Tibial artery (tissue), 4 donors: ENCODE data around the gene COL8A1.

Experiments
- DNase-seq, 2 donors: peaks; one replicate each; pipeline ENCODE4 v3.0.0-alpha.2; 2019
- H3K27ac ChIP-seq, 2 donors: fragments of 200-600 bp; sonication (generic) in 1 of 2; 1 replicate in 1 of 2; 2 replicates in 1 of 2; pipeline ENCODE4 v1.5.1; 2018 to 2019; ENCODE audit warnings: mild to moderate bottlenecking in 1 of 2
- H3K27me3 ChIP-seq, 2 donors: fragments of 200-600 bp; sonication (generic) in 1 of 2; one replicate each; pipeline versions ENCODE4 v1.5.1 to v1.6.0; 2016 to 2019
- H3K36me3 ChIP-seq, 3 donors: fragments of 200-600 bp; sonication (generic) in 2 of 3; one replicate each; pipeline ENCODE4 v1.5.1; 2016 to 2019; ENCODE audit warnings: mild to moderate bottlenecking in 2 of 3
- H3K4me1 ChIP-seq, 4 donors: fragments of 200-600 bp; sonication (generic) in 2 of 4; 1 replicate in 3 of 4; 2 replicates in 1 of 4; pipeline ENCODE4 v1.5.1; 2016 to 2019
- H3K4me3 ChIP-seq, 2 donors: fragments of 200-600 bp; sonication (generic) in 1 of 2; 1 replicate in 1 of 2; 2 replicates in 1 of 2; pipeline ENCODE4 v1.5.1; 2018 to 2019; ENCODE audit warnings: mild to moderate bottlenecking in 2 of 2
- H3K9me3 ChIP-seq, 3 donors: fragments of 200-600 bp; sonication (generic) in 1 of 3; one replicate each; pipeline ENCODE4 v1.5.1; 2016 to 2019
- intact Hi-C: fragments of 100-400 bp; cut with DNase I; formaldehyde crosslinking; loops from one replicate; pipeline ENCODE4 v1.15.0; 2023; ENCODE audit warnings: low total_unique reads
- TF ChIP-seq, protein P1 (sequence below), 2 experiments: fragments of 200-600 bp in 1 of 2; fragments of 450-650 bp in 1 of 2; IDR thresholded peaks; one replicate each; pipeline ENCODE4 v1.5.1; 2017 to 2019; ENCODE audit warnings: antibody characterized with exemption in 2 of 2, mild to moderate bottlenecking in 1 of 2, moderate library complexity in 1 of 2

COL8A1 gene

GRCh38 chr3:99651531-99651930 lies 13.1 kb downstream of the COL8A1 start:
- DNase-seq = peak; percentile 58 to 78

GRCh38 chr3:99656624-99657023 lies 18.2 kb downstream of the COL8A1 start:
- intact Hi-C loops = no loop called here
- no peaks in the 10 kb centered on the region for H3K36me3 ChIP-seq
- H3K4me1 ChIP-seq = peaks cover 0 to 98% (median 48%) of the 10 kb centered on the region in 4 donors
- no peaks in the 10 kb centered on the region for H3K27me3 ChIP-seq
- TF ChIP-seq, protein P1, sequence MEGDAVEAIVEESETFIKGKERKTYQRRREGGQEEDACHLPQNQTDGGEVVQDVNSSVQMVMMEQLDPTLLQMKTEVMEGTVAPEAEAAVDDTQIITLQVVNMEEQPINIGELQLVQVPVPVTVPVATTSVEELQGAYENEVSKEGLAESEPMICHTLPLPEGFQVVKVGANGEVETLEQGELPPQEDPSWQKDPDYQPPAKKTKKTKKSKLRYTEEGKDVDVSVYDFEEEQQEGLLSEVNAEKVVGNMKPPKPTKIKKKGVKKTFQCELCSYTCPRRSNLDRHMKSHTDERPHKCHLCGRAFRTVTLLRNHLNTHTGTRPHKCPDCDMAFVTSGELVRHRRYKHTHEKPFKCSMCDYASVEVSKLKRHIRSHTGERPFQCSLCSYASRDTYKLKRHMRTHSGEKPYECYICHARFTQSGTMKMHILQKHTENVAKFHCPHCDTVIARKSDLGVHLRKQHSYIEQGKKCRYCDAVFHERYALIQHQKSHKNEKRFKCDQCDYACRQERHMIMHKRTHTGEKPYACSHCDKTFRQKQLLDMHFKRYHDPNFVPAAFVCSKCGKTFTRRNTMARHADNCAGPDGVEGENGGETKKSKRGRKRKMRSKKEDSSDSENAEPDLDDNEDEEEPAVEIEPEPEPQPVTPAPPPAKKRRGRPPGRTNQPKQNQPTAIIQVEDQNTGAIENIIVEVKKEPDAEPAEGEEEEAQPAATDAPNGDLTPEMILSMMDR (IDR thresholded peaks at IDR 0.05) = no peak
- no peaks in the 10 kb centered on the region for H3K9me3 ChIP-seq
- DNase-seq = no peak
- peak overlapping the region; percentile 92 to 95 for H3K27ac ChIP-seq
- no peak overlapping the region for H3K4me3 ChIP-seq

More at GRCh38 chr3:99651531-99651930, 13.1 kb downstream of the COL8A1 start:
- intact Hi-C loops = no loop called here
- Histone ChIP-seq H3K9me3 (no peaks in the 10 kb centered on the region), H3K4me1 (peaks cover 0 to 100% (median 48%) of the 10 kb centered on the region in 4 donors), H3K4me3 (peak overlapping the region in 1 of 2 donors; percentile 0), H3K36me3 (no peaks in the 10 kb centered on the region), H3K27ac (peak overlapping the region; percentile 92 to 95), H3K27me3 (no peaks in the 10 kb centered on the region)
- TF ChIP-seq, protein P1 (IDR thresholded peaks at IDR 0.05) = no peak

DNA sequence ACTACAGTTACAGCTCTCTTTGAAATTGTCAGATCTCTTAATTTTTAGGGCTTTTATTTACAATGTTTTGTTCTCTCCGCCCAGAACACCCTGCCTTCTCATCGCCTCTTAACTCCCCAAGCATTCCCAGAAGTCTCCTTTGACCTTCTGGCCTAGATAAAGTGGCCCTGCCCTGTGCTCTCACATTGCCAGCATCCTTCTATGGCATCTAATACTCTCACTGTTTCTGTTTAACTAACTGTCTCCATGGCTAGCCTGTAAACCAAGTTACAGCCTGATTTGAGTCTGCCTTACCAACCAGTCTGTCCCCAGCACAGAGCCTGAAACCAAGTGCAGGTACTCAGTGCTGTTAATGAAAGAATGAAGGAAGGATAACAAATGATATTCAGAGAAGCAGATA lies 19.9 kb downstream of the COL8A1 start:
- H3K27ac ChIP-seq = peak overlapping the region; percentile 92 to 95
- H3K27me3 ChIP-seq = no peaks in the 10 kb centered on the region
- H3K9me3 ChIP-seq = no peaks in the 10 kb centered on the region
- H3K4me3 ChIP-seq = no peak overlapping the region
- DNase-seq = no peak
- intact Hi-C loops = no loop called here
- TF ChIP-seq, protein P1 (IDR thresholded peaks at IDR 0.05) = no peak
- no peaks in the 10 kb centered on the region for H3K36me3 ChIP-seq
- H3K4me1 ChIP-seq = peaks cover 0 to 98% (median 43%) of the 10 kb centered on the region in 4 donors

DNA sequence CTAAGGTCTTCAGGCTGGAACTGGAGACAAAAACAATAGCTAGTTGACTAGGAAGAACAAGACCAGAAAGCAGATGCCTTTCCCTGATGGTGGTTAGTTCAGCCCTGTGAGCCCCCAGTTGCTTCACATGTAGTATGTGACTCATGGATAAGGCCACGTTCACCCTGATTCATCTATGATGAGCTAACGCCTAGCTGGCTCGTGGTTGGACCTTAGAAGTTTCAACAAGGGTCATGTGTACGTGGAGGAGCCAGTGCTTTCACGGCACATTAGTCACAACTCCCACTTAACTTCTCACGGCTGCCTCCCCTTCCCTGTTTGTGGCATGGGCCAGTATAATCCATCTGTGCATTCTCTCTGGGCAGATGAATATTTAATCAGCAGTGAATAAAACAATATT lies 20.6 kb downstream of the COL8A1 start:
- TF ChIP-seq, protein P1 (IDR thresholded peaks at IDR 0.05) = no peak
- no peak overlapping the region for H3K4me3 ChIP-seq
- no peaks in the 10 kb centered on the region for H3K27me3 ChIP-seq
- peak; percentile 78 to 90 for DNase-seq
- peak overlapping the region; percentile 92 to 95 for H3K27ac ChIP-seq
- peaks cover 0 to 98% (median 38%) of the 10 kb centered on the region in 4 donors for H3K4me1 ChIP-seq
- intact Hi-C loops = no loop called here
- H3K36me3 ChIP-seq = no peaks in the 10 kb centered on the region
- H3K9me3 ChIP-seq = no peaks in the 10 kb centered on the region

DNA sequence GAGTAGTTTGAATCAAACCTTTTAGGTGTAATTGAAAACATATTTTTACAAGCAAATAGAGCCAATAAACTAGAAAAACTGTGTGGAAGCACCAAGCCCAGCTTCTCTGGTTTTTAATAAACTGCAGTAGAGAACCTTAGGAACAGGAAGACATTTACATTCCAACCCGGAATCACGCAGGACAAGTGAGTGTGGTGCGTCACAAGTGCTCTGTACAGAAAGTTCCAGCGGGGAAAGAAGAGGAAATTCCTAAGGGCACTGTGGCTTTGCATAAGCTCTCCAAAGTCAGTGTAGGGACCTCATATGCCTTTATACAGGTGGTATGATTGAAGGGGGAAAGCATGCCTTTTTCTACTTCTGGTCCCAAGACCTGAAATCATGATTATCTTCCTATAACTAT lies 21.6 kb downstream of the COL8A1 start:
- intact Hi-C loops = no loop called here
- H3K4me3 ChIP-seq = peak overlapping the region in 1 of 2 donors; percentile 15
- no peaks in the 10 kb centered on the region for H3K27me3 ChIP-seq
- H3K36me3 ChIP-seq = no peaks in the 10 kb centered on the region
- peaks cover 0 to 98% (median 40%) of the 10 kb centered on the region in 4 donors for H3K4me1 ChIP-seq
- H3K27ac ChIP-seq = peak overlapping the region; percentile 92 to 95
- peak; percentile 63 to 91 for DNase-seq
- no peaks in the 10 kb centered on the region for H3K9me3 ChIP-seq
- TF ChIP-seq, protein P1 (IDR thresholded peaks at IDR 0.05) = no peak
